Activated T-helper 9 cell treated with anti-CD3 and anti-CD28 coated beads, Interleukin-2, amount 50 U/mL, for 16 hours (primary cell): ENCODE measurements around the gene PSMC6.
A peak's percentile ranks its signal among the peaks of the same experiment; 100 is the strongest.
"Not testable (repeated sequence)": the region's sequence is repeated elsewhere in the genome, so short reads cannot be mapped to it uniquely, and the experiment has no call there.

Source experiments
- DNase-seq: peaks from one replicate; pipeline ENCODE4 v3.0.0-alpha.2; 2020; ENCODE audit warnings: low read depth

The PSMC6 gene

DNA sequence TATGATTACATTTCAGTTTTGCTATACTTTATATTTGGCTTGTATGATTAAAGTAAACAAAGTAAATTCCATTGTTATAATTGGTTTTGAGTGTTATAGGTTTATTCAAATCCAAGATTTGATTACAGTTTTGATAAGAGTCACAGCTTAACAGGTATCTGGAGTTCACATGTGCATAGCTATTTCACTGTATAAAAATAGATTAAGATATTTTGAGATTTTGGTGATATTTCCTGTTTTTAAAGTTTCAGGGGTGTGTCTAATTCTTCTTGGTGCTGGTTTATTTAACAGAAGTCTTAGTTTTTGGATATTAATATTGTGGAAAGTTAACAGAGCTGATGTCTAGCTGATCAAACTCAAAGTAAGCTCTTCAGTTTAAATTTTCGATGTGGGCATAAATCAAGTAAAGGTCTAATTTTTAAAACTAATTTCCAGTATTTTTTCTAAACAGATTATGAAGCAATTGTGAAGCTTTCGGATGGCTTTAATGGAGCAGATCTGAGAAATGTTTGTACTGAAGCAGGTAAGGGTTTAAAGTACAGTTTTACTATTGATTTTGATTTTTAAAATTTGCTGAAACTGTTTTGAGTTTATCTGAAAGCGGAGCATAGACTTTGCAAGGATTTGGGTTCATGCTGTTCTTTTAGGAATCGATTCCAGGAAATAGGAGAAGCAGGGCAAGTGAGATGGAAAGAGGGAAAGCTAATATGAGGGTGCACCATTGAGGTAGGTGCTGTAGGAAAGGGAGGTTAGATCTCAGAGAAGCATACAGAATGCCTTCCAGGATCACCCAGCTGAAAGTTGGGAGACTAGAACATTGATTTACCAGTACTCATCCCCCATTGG is 16.7 kb downstream of the PSMC6 start:
- no peak for DNase-seq

DNA sequence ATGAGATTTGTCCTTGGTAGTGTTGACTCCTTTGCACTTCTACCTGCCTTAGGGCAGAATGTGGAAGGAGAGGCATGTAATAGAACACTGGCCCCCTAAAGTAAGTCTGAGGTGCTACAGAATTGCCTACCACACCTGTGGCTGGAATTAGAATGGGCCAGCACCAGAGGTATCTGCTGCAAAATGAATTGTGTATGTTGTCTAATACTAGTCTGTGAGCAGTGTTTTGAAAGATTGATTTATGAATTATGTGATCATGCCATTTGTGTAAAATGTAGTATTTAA is 17.3 kb downstream of the PSMC6 start:
- no peak for DNase-seq

DNA sequence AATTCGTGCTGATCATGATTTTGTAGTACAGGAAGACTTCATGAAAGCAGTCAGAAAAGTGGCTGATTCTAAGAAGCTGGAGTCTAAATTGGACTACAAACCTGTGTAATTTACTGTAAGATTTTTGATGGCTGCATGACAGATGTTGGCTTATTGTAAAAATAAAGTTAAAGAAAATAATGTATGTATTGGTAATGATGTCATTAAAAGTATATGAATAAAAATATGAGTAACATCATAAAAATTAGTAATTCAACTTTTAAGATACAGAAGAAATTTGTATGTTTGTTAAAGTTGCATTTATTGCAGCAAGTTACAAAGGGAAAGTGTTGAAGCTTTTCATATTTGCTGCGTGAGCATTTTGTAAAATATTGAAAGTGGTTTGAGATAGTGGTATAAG is 20.5 kb downstream of the PSMC6 start:
- not testable (repeated sequence) for DNase-seq

DNA sequence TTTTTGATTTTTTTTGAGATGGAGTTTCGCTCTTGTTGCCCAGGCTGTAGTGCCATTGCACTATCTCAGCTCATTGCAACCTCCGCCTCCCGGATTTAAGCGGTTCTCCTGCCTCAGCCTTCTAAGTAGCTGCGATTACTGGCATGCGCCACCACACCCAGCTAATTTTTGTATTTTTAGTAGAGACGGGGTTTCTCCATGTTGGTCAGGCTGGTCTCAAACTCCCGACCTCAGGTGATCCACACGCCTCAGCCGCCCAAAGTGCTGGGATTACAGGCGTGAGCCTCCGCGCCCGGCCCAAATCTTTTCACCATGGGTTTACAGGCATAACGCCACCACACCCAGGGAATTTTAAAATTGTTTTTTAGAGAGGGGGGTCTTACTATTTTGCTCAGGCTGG is 22.0 kb downstream of the PSMC6 start:
- DNase-seq, result not testable (repeated sequence)

DNA sequence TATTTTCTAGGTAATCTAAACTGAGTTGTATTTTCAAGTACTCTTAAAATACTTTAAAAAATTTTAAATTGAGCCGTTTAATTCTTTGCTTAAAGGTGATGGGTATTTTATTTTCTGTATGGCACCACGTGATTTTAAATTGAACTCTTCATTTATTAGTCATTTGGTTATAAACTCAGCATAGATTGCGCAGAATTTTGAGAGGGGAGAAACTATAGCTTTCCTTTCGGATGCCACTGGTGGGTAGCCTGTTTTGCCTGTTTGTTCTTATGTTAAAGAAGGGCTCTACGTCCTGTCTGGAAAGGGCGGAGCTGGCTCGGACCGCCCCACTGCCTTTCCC is 22.6 kb downstream of the PSMC6 start:
- no peak for DNase-seq

DNA sequence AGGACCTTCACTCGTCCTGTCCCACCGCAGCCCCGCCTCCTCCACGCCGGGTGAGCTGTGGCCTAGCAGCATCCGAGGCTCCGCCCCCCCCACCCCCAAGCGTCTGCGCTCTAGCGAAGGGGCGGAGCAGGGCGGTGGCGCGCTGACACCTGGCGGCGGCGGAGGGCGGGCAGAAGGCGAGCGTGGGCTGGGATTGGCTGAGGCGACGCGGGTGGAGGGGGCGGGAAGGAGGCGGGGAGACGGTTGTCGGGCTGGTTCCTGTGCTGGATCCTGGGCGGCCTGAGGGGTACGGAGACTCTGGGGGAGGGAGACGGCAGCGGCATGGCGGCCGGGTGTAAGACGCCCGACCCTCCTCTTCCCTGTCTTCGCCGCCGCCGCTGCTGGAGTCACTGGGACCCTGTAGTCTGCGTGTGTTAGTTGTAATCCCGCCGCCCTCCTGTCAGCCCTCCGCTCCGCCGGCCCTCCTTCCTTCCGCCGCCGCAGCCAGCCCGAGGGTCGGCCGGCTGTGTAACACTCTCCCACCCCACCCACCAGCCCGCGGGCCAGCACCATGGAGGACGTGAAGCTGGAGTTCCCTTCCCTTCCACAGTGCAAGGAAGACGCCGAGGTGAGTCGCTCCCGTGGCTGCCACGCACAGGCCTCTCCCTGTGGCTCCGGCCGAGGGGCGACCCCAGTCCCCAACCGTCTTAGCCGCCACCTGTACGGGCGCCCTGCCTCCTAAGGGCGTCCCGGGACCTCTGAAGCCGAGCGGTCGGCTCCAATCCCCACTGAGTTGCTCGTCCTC is 23.1 kb downstream of the PSMC6 start, which contains the start of gene STYX:
TSS of gene STYX (plus strand) at position 242 of the 784 bp plus-strand sequence. CDS start at position 551, 309 bp downstream.
- DNase-seq, result peak; percentile 97

DNA sequence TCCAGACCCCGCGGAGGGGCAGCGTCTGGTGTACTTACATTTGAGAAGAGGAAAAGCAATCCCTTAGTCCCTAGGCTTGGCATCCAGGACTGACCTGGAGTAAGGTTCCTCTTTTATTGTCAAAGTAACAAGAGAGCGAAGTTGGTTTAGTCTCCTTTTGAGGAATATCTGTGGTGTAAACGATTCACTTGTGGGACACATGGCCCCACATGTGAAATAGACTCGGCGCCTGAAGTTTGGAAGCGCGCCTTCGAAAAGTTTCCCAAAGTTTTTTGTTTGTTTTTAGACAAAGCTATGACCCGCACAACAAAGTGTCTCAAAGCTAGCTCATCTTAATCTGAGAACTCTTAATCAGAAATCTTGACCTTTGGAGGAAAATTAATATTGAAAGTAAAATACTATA is 23.7 kb downstream of the PSMC6 start:
- DNase-seq, result no peak

DNA sequence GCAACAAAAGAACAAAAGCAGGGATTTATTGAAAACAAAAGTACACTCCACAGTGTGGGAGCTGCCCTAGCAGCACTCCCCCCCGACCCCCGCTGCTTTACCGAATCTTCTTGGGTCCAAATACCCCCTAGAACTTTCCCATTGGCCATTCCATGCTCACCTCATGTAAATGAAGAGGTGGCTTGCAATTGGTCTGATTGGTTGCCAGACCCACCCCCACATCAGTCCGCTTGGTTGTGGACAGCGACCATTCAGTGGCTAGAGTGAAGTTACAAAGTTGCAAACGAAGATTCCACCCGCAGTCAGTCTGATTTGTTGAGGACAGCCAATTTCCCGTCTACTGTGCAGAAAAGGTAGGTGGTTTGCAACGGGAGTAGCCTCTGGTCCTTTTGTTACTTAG is 26.8 kb downstream of the PSMC6 start:
- no peak for DNase-seq

DNA sequence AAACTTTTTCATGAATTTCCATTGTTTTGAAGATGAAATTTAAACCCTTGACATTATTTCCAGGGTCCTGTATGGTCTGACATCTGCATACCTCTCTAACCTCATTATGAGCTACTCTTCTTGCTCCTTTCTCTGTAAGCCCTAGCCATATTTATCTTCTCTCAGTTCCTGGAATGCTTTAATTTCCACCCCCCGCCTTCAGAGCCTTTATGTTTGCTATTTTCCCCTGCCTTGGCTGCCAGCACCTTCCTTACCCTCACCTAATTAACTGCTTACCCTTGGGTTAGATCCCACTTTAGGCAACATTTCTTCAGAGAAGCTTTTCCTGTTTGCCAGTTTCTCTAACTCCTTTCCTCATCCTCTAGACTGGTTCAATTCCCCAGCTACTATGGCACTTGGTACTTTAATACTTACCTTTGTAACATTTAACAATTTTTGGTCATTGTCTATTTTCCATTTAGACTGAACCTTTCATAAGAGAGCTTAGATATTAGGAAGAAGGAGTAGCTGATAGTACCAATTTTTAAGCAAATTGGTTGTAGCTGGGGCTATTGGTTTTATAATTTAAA is 29.0 kb downstream of the PSMC6 start:
- DNase-seq, result no peak

DNA sequence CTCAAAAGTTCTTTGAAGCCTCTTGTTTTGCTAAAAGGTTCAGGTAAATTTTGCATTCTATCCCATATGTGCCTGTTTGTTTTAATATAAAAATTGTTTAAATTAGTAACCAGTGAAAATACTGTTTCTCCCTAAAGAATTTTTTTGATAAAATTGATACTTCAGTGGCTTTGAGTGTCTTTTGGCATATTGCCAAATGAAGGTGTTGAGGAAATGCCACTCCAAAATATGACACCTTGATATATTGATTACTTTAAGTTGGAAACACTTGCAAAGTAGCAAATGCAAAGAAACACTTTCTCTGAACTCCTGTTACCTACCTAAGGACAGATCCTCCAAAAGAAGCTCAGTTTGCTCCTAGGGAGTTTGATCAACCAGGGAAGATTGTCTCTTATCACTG is 31.4 kb downstream of the PSMC6 start:
- DNase-seq, result no peak

DNA sequence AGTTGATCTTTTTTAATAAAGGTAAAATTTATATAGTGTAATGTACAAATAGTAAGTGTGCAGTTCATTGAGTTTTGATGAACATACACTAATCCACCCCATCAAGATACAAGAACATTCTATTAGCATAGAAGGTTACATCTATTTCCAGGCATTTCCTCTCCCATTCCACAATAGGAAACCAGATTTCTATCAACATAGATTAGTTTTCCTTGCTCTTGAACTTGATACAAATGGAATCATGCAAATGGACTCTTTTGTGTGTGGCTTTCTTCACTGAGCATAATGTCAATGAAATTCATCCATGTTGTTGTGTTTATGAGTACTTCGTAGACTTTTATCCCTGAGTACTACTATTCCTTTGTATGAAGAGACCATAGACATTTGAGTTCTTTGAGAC is 33.8 kb downstream of the PSMC6 start:
- no peak for DNase-seq

DNA sequence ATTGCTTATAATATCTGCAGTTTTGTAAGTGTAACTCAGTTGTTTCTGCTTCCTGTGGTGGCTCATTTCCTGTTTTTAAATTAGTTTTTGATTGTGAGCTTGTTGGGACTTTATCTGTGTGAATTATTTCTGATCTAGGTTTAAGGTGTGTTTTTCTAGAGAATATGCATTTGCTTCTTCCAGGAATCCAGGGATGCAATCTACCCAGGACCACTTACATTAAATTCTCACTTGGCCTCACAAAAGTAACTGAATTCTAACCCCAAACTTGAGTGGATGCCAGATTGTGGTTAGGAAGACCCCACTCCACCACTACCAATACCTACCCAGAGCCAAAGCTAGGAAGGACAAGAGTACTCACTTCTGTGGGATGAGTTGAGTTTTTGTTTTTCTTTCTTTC is 34.9 kb downstream of the PSMC6 start:
- DNase-seq, result no peak

DNA sequence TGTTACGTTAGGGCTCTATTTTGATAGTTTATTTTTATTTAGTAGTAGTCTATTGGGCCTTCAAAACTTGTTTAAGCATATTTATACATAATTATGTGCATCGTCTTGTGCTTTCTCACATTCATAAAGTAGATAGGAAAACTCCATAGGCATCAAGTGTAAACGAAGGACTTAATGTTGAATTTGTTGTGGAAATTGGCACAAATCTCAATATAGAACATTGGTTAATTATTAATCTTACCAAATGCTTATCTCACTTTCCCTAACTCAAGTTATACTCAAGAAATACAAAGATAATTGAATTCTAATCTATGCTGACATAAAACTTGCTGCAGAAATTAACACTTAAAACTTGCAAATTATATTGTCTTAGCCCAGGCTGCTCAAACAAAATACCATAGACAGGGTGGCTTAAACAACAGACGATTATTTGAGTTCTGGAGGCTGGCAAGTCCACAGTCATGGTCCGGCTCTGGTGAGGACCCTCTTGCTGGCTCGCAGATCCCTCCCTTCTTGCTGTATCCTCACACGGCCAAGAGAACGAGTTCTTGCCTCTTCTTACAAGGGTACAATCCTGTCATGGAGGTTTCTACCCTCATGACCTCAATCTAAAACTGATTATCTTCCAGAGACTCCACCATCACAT is 41.8 kb downstream of the PSMC6 start:
- DNase-seq, result no peak

DNA sequence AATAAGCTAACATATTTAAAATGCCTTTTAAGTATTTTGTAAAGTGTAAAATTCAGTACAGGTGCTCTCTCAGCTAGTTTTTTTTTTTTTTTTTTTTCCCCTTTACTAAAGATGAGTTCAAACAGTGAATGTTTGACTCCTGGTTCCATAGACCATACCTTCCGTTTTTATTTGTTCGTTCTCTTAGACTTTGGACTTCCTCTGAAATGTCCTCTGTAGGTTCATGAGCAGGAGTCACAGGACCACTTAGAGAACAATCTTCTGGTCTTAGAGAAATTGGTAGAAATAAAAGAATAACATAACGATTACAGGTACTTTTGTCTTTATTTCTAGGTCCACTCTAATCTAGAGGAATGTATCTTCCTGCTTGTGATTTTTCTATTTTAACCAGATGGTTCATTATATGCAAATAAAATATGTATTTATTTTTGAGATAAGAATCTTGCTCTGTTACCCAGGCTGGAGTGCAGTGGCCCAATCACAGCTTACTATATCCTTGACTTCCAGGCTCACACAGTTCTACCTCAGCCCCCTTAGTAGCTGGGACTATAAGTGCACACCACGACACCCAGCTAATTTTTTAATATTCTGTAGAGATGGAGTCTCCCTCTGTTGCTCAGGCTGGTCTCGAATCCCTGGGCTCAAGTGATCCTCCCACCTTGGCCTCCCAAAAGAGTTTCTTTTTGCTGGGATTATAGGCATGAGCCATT is 48.8 kb downstream of the PSMC6 start:
- DNase-seq, result no peak

DNA sequence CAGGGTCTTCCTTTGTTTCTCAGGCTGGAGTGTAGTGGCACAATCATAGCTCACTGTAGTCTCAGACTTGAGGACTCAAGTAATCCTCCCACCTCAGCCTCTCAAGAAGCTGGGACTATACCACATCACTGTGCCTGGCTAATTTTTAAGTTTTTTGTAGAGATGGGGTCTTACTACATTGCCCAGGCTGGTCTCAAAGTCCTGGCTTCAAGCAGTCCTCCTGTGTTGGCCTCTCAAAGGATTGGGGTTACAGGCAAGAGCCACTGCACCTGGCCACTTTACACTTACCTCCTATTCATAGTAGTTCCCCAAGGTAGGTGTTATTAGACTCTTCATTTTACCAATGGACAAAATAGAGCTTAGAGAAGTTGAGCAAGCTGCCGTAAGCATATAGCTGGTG is 52.1 kb downstream of the PSMC6 start:
- no peak for DNase-seq

DNA sequence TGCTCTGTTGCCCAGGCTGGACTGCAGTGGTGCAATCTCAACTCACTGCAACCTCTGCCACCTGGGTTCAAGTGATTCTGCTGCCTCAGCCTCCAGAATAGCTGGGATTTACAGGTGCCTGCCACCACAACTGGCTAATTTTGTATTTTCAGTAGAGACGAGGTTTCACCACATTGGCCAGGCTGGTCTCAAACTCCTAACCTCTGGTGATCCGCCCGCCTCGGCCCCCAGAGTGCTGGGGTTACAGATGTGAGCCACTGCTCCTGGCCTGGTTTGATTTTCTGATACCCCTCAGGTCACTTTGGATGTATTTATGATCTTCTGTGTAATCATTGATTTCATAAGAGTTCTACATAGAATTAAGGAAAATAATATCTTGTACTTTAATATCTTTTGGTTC is 55.9 kb downstream of the PSMC6 start:
- DNase-seq, result not testable (repeated sequence)

DNA sequence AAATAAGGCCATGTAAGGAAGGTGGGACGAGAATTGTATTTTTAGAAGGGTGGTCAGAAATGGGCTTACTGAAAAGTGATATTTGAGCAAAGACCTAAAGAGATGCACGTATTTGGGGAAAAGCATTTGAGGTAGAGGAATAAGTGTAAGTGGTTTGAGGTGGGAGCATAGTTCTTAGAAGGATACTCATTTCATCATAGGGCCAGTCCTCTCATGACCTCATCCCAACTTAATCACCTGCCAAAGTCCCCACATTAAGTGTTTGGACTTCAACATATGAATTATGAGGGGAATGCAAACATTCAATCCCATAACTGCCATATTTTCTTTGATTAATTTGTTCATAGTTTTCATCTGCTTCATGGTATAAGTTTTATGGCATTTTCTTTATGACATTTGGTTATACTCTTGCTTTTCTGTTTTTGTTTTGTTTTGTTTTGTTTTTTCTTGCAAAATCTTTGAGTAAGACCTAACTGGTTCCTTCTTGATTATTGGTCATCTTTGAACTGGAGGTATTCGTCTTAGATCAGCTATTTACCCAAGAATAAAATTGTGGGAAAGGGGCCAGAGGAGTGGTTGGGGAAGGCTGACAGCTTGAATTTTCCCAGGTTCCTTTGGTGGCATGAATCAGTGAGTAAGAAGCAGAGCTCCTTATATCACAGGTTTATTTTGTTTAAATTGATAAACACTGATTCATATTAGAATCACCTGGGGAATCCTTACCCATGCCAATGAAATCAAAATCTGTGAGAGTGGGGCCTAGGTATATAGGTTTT is 60.2 kb downstream of the PSMC6 start:
- DNase-seq, result no peak

DNA sequence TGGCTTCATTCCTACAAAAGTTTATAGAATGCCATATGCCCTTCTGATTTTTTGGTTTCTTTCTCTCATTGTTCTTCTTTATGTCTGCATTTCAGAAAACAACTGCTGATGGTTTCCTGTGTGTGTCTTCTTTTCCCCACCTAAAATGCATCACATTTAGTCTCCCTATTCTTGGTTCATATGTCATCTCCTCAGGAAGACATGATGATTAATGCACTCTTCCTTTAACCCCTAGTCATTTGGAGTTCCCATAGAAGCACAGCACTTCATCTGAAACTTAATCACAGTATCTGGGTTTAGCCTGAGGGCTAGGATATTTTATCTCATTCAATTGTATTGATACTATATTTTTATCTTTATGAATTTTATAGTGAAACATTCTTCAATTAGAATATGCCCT is 62.9 kb downstream of the PSMC6 start:
- DNase-seq, result no peak

DNA sequence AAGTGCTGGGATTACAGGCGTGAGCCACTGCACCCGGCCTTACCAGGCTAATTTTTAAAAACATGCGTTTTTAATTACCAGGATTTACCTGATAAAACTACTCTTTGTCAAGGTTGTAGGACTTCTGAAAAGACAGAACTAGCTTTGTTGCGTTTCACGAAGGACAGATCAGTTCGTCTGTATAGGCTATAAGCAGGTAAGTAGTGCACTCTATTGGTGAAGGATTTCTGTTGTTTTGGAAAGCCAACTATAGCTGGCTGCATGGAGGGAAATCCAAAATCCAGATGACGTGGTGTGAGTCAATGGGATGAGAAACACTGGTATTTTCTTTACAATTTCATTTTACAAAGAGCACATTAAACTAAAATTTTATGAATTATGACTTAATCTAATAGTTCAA is 69.8 kb downstream of the PSMC6 start:
- DNase-seq, result no peak
